Fibroblast of pulmonary artery (primary cell): Measurements from ENCODE around the gene GGTA1.

Experiments
- DNase-seq: peaks from one replicate; pipeline ENCODE4 v3.0.0-alpha.2; 2010; ENCODE audit warnings: low read depth
- H3K4me3 ChIP-seq: replicated peaks from 2 replicates; pipeline ENCODE4 v1.5.1; 2011; ENCODE audit warnings: low read depth, mild to moderate bottlenecking, control low read depth, low read length, moderate library complexity
- CTCF ChIP-seq: IDR thresholded peaks from 2 replicates; pipeline ENCODE4 v1.5.1; 2011; ENCODE audit warnings: mild to moderate bottlenecking, control low read depth, low read length, inconsistent platforms; ENCODE audit errors: missing control alignments

GGTA1 gene

GRCh38 chr9:121500165-121500478 is 478 bp upstream of the GGTA1 start:
- no peak for DNase-seq
- H3K4me3 ChIP-seq = peak overlapping the region; percentile 49
- TF ChIP-seq CTCF = no peak

GRCh38 chr9:121499177-121499426 is 542 bp downstream of the GGTA1 start:
- peak overlapping the region; percentile 49 for H3K4me3 ChIP-seq
- DNase-seq = no peak
- TF ChIP-seq CTCF = no peak

- peak; percentile 67 for DNase-seq
These were observed 1.0 kb downstream of the GGTA1 start for GRCh38 chr9:121498487-121499176.

GRCh38 chr9:121498150-121498486 is 1.5 kb downstream of the GGTA1 start:
- no peak overlapping the region for H3K4me3 ChIP-seq
- peak; percentile 78 for TF ChIP-seq CTCF
- DNase-seq = peak; percentile 81

More at GRCh38 chr9:121498487-121499176, 1.0 kb downstream of the GGTA1 start:
- TF ChIP-seq CTCF = no peak
- peak overlapping the region; percentile 49 for H3K4me3 ChIP-seq

- H3K4me3 ChIP-seq = no peak overlapping the region
- DNase-seq = no peak
- TF ChIP-seq CTCF = no peak
These were observed 3.7 kb downstream of the GGTA1 start for GRCh38 chr9:121495976-121496375.

- no peak overlapping the region for H3K4me3 ChIP-seq
- DNase-seq = no peak
- no peak for TF ChIP-seq CTCF
These were observed 5.5 kb downstream of the GGTA1 start for GRCh38 chr9:121494192-121494591.

GRCh38 chr9:121491111-121491510 is 8.5 kb downstream of the GGTA1 start:
- no peak overlapping the region for H3K4me3 ChIP-seq
- no peak for DNase-seq
- TF ChIP-seq CTCF = no peak
